Type B pancreatic cell (in vitro differentiated cells): ENCODE measurements around the gene ADIPOR2. TPM values are rescaled to one million over a fixed set of nuclear protein-coding genes. Genes with fewer than 3 reads are reported as not detected.
"Not testable (repeated sequence)": the region's sequence is repeated elsewhere in the genome, so short reads cannot be mapped to it uniquely, and the experiment has no call there.

ENCODE experiments used
- DNase-seq: peaks from one replicate; pipeline ENCODE4 v3.0.0; 2021; ENCODE audit warnings: mixed read lengths; ENCODE audit not compliant: unreplicated experiment; ENCODE audit errors: extremely low spot score
- H3K27ac Mint-ChIP-seq: 2 replicates; pipeline ENCODE4 v1.8.0; 2021; ENCODE audit warnings: mild to moderate bottlenecking, mixed read lengths
- H3K27me3 Mint-ChIP-seq: 2 replicates; pipeline ENCODE4 v1.8.0; 2021; ENCODE audit warnings: mixed read lengths
- H3K36me3 Mint-ChIP-seq: 2 replicates; pipeline ENCODE4 v1.8.0; 2021; ENCODE audit warnings: mixed read lengths
- H3K4me1 Mint-ChIP-seq: one replicate; pipeline ENCODE4 v1.8.0; 2021; ENCODE audit warnings: mixed read lengths; ENCODE audit not compliant: unreplicated experiment
- H3K4me3 Mint-ChIP-seq: 2 replicates; pipeline ENCODE4 v1.8.0; 2021; ENCODE audit warnings: mild to moderate bottlenecking, mixed read lengths
- H3K9me3 Mint-ChIP-seq: 2 replicates; pipeline ENCODE4 v1.8.0; 2021; ENCODE audit warnings: mixed read lengths
- CTCF ChIP-seq: fragments of 200-600 bp; sonication (generic); conservative IDR thresholded peaks from 2 replicates; pipeline ENCODE4 v1.5.0; 2021; ENCODE audit warnings: antibody characterized with exemption, mild to moderate bottlenecking
- total RNA-seq: library from RNA; stranded (reverse); gene quantifications from 2 replicates; pipeline ENCODE4 v1.2.1, GENCODE V29; 2021; ENCODE audit warnings: low replicate concordance

ADIPOR2 gene
- total RNA-seq, 1 donor from 2014 or later, result 49.2 TPM

DNA sequence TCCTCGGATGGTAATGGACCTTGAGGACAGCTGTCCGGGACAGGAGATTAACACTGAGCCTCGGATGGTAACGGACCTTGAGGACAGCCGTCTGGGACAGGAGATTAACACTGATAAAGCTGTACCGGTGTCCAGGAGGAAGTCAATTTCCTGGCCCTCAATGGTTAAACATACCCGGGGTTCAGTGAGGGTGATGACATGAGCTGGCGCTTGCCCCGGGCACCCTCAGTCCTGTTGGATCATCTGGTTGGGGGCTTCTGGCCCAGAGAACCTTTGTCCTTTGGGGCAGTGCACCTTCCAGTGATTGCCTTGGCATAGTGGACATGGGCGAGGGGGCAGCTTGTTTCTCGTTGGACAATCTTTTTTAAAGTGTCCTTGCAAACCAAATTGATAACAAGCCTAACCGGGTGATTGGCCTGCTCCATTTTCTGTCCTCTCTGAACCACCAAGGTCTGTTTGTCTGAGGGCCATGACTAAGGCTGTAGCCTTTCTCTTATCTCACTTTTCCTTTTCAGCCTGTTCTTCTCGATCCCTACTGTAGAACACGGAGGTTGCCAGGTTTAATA, 23.0 kb downstream of the ADIPOR2 start:
- not testable (repeated sequence) for H3K9me3 Mint-ChIP-seq, DNase-seq, H3K27ac Mint-ChIP-seq, H3K4me1 Mint-ChIP-seq, H3K4me3 Mint-ChIP-seq, H3K27me3 Mint-ChIP-seq
- H3K36me3 Mint-ChIP-seq, result peaks cover 63% of the 10 kb centered on the region

DNA sequence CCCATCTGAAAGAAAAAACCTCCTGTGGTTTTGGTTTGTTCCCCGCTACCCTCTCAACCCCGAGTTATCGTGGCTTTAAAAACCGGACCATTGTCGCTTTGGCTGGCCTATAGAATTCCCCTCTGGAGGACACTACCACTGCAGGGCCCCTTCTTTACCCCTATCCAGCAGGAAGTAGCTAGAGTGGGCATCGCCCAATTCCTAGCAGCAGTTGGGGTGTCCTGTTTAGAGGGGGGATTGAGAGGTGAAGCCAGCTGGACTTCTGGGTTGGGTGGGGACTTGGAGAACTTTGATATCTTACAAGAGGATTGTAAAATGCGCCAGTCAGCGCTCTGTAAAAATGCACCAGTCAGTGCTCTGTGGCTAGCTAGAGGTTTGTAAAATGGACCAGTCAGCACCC, 24.6 kb downstream of the ADIPOR2 start:
- not testable (repeated sequence) for H3K4me1 Mint-ChIP-seq, H3K9me3 Mint-ChIP-seq, H3K4me3 Mint-ChIP-seq, H3K27ac Mint-ChIP-seq, DNase-seq, H3K27me3 Mint-ChIP-seq
- peaks cover 62% of the 10 kb centered on the region for H3K36me3 Mint-ChIP-seq

DNA sequence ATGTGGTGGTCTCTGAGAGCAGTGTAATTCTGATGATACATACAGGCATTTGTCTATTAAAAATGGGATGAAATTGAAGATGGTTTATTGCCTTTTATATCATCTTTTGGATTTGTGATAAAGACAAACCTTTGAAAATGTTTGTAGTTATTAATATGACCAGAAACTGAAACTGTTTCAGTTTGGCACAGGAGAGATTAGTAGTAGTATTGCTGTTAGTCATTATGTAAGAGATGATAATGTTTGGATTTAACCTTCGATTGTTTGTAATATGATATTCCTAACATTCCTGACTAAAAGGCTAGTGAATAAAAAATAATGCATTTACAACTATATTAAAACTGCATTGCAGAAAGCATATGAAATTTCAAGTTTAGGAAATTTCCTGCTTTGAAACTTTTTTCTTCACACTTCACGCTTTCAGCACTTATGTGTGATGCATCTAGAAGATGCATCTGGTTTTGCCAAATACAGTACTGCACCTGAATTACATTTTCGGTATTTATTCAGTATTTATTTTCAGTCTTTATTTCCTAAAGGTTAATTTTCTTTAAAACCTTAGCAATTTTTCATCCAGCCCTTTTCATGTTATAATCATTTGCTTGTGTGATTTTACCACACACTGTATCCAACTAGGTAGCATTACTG, 25.5 kb downstream of the ADIPOR2 start:
- no peaks in the 10 kb centered on the region for H3K9me3 Mint-ChIP-seq

DNA sequence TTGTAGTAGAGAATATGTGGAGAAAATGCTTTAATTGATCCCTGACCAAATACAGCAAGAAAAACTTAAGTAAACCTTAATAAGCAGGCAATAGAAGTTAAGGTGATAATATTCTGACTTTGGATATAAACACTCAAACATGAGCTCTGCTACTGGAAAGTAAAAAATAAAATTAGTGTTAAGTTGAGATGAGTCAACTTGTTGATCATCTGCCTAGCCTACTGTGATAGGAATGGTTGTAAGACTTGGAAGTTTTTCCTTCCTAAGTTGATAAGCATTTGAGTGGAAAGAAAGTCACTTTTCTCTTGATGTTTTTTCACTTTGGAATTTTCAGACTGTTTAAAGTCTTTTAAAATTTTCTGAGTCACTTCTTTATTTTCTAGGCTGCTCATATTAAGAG, 26.0 kb downstream of the ADIPOR2 start:
- Mint-ChIP-seq H3K27me3 (no peaks in the 10 kb centered on the region), H3K4me3 (no peak overlapping the region), H3K36me3 (peaks cover 62% of the 10 kb centered on the region), H3K9me3 (no peaks in the 10 kb centered on the region), H3K27ac (no peak overlapping the region), H3K4me1 (peaks cover 5% of the 10 kb centered on the region)
- DNase-seq, result no peak
- TF ChIP-seq CTCF, result no peak

More for the DNA sequence above, 25.5 kb downstream of the ADIPOR2 start:
- H3K36me3 Mint-ChIP-seq, result peaks cover 62% of the 10 kb centered on the region
- no peak for DNase-seq
- H3K27ac Mint-ChIP-seq, result no peak overlapping the region
- peaks cover 5% of the 10 kb centered on the region for H3K4me1 Mint-ChIP-seq
- TF ChIP-seq CTCF, result no peak
- H3K4me3 Mint-ChIP-seq, result no peak overlapping the region
- no peaks in the 10 kb centered on the region for H3K27me3 Mint-ChIP-seq

DNA sequence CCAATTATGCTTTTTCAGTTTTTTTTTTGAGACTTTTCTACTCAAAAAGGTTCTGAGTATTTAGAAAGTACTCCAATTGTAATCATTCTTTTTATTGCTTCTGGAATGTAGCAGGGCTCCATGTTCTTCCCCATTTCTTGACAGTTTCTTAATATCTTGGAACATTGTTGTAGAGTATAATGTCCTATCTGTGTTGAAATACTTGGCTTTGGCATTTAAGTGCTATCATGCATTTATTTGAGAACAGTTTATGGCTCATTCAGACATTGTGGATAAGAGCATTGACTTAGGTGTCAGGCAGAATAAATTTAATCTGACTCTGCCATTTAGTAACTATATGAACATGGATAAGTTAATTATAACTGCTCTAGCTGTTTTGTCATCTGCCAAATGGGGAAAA, 28.3 kb downstream of the ADIPOR2 start:
- no peak for TF ChIP-seq CTCF
- no peaks in the 10 kb centered on the region for H3K9me3 Mint-ChIP-seq
- H3K4me1 Mint-ChIP-seq, result peaks cover 5% of the 10 kb centered on the region
- no peak for DNase-seq
- H3K27ac Mint-ChIP-seq, result no peak overlapping the region
- peaks cover 59% of the 10 kb centered on the region for H3K36me3 Mint-ChIP-seq
- H3K27me3 Mint-ChIP-seq, result no peaks in the 10 kb centered on the region
- no peak overlapping the region for H3K4me3 Mint-ChIP-seq

DNA sequence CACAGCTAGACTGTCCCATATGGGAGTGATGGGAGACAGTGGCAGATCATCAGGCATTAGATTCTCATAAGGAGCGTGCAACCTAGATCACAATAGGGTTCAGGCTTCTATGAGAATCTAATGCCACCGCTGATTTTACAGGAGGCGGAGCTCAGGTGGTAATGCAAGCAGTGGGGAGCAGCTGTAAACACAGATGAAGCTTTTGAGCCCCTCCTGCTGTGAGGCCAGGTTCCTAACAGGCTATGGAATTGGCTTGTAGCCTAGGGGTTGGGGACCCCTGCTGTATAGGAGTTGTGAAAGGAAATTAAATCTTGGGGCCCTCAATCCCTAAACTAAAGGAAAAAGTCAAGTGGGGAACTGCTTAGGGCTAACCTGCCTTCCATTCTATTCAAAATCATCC, 29.6 kb downstream of the ADIPOR2 start:
- Mint-ChIP-seq H3K9me3 (no peaks in the 10 kb centered on the region), H3K4me3 (no peak overlapping the region), H3K27me3 (no peaks in the 10 kb centered on the region), H3K27ac (no peak overlapping the region), H3K4me1 (peaks cover 5% of the 10 kb centered on the region), H3K36me3 (peaks cover 52% of the 10 kb centered on the region)
- no peak for TF ChIP-seq CTCF
- no peak for DNase-seq

GRCh38 chr12:1723721-1724120, 32.9 kb downstream of the ADIPOR2 start:
- DNase-seq, result no peak
- no peak for TF ChIP-seq CTCF
- Mint-ChIP-seq H3K9me3 (no peaks in the 10 kb centered on the region), H3K36me3 (peaks cover 50% of the 10 kb centered on the region), H3K4me3 (no peak overlapping the region), H3K27ac (no peak overlapping the region), H3K4me1 (no peaks in the 10 kb centered on the region), H3K27me3 (no peaks in the 10 kb centered on the region)
